GM13976 (cell line): ENCODE measurements around the gene NUDT1.
A peak's percentile ranks its signal among the peaks of the same experiment; 100 is the strongest.

Experiments
- DNase-seq: peaks from one replicate; pipeline ENCODE4 v3.0.0; 2012; ENCODE audit warnings: low spot score
- in situ Hi-C: fragments of 300-500 bp; cut with MboI; formaldehyde crosslinking; loops from one replicate; pipeline ENCODE4 v1.12.0; 2022; ENCODE audit warnings: low sequenced_read_pairs, mixed read lengths, inconsistent platforms; ENCODE audit not compliant: unreplicated experiment
- TF ChIP-seq, protein P1 (sequence below): IDR thresholded peaks from 2 replicates; pipeline ENCODE4 v1.5.1; 2012; ENCODE audit warnings: borderline replicate concordance, mild to moderate bottlenecking; ENCODE audit not compliant: insufficient read depth; ENCODE audit errors: extremely low read depth, missing control alignments, control extremely low read depth

The NUDT1 gene

GRCh38 chr7:2197436-2198155, 44.4 kb upstream of the NUDT1 start:
- in situ Hi-C loops, result no loop called here
- TF ChIP-seq, protein P1, sequence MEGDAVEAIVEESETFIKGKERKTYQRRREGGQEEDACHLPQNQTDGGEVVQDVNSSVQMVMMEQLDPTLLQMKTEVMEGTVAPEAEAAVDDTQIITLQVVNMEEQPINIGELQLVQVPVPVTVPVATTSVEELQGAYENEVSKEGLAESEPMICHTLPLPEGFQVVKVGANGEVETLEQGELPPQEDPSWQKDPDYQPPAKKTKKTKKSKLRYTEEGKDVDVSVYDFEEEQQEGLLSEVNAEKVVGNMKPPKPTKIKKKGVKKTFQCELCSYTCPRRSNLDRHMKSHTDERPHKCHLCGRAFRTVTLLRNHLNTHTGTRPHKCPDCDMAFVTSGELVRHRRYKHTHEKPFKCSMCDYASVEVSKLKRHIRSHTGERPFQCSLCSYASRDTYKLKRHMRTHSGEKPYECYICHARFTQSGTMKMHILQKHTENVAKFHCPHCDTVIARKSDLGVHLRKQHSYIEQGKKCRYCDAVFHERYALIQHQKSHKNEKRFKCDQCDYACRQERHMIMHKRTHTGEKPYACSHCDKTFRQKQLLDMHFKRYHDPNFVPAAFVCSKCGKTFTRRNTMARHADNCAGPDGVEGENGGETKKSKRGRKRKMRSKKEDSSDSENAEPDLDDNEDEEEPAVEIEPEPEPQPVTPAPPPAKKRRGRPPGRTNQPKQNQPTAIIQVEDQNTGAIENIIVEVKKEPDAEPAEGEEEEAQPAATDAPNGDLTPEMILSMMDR, result no peak
- DNase-seq, result peak; percentile 18

DNA sequence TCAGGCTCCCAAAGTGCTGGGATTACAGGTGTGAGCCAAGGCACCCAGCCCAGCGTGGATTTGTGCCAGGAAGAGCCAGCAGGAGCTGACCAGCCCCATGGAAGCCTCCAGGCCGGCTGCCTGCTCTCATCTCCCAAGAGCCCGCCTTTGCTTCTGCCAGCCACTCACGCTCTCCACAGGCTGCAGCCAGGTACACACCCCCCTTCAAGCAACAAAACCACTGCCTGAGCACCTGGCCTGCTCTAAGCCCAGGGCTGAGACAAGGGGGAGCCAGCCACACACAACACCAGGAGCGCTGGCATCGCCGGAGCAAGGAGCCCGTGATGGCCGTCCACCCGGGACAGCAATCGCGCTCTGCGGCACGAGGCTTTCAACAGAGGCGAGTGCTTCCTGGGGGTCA, 43.8 kb upstream of the NUDT1 start:
- DNase-seq, result no peak

GRCh38 chr7:2198760-2199159, 43.3 kb upstream of the NUDT1 start:
- in situ Hi-C loops, result no loop called here

More for the DNA sequence above, 43.8 kb upstream of the NUDT1 start:
- TF ChIP-seq, protein P1, result no peak
- in situ Hi-C loops, result no loop called here

DNA sequence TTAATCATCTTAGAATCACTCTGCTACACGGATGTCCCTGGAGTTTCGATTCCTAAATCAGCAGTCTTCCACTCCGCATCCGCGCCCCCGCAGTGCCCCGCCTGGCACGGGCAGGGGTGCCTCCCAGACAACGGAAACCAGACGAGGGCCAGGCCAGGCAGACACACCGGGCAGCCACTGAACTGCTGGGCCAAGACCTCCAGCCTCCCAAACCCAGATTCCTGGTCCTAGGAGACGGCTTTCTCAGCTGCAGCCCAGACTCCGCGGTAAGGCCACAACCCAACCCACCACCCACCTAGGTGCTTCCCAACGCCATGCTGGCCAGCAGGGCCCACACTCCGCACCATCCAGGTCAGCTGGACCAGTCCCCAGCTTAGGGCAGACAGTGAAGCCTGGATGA, 42.5 kb upstream of the NUDT1 start:
- TF ChIP-seq, protein P1, result no peak
- DNase-seq, result no peak
- in situ Hi-C loops, result no loop called here

More at GRCh38 chr7:2198760-2199159, 43.3 kb upstream of the NUDT1 start:
- no peak for DNase-seq
- TF ChIP-seq, protein P1, result no peak

- TF ChIP-seq, protein P1, result no peak
- in situ Hi-C loops, result no loop called here
- no peak for DNase-seq
These were observed 42.0 kb upstream of the NUDT1 start for GRCh38 chr7:2199956-2200583.

DNA sequence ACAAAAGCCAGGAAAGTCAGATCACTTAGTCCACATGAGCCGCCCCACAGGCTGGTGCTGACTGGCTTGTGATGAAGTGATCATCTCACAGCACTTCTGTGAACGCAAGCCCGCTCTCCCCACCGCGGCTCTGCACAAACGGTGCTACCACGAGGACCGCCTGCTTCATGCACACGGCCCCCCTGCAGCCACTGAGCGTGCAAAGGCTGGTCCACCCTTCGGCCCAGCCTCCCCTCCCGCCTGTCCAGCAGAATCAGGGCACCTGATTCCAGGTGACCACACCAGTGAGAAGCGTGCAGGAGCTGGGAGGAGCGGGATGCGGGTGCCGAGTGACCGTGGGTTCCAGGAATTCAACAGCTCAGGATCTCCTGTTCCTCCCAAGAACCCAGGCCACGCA, 41.4 kb upstream of the NUDT1 start:
- TF ChIP-seq, protein P1, result no peak
- in situ Hi-C loops, result no loop called here
- no peak for DNase-seq
